Erythroblast (primary cell): ENCODE data around the gene SLC39A11.

Source experiments
- GATA1 ChIP-seq: IDR thresholded peaks from 2 replicates; pipeline ENCODE4 v1.6.1; 2011; ENCODE audit warnings: low read depth, mild to moderate bottlenecking, control low read depth, low read length, moderate library complexity
- POLR2A ChIP-seq: IDR thresholded peaks from 2 replicates; pipeline ENCODE4 v1.6.1; 2011; ENCODE audit warnings: mild to moderate bottlenecking, low read length

DNA sequence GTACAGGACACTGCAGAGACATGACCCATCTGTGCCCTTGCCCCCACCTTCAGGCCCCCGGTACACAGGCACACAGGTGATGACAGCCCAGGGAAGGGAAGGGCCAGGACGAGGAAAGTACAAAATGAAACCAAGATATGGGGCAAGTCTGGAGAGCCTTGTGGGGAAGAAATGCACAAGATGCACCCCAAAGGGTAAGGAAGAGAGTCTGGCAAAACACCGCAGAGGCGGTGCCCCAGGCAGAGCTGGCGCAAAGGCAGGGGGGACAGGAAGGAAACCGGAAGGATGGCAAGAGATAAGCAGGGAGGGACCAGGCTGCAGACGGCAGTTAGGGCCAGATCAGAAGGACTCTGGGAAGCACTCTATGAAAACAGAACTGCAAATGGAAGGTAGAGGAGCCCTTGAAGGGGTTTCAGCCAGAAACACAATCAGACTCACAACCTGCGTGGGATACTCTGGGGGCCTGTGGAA lies 81.4 kb downstream of the SLC39A11 start:
- TF ChIP-seq POLR2A: peak; percentile 74
- no peak for TF ChIP-seq GATA1
